Left renal pelvis (tissue), 4 donors: ENCODE data around the gene HOXA10. TPM values are rescaled to one million over a fixed set of nuclear protein-coding genes. Genes with fewer than 3 reads are reported as not detected.
A peak's percentile ranks its signal among the peaks of the same experiment; 100 is the strongest.

Experiments used
- DNase-seq, 4 donors: peaks; one replicate each; pipeline ENCODE4 v3.0.0-alpha.2; 2013; ENCODE audit warnings: low read depth in 4 of 4, low spot score in 3 of 4
- polyA plus RNA-seq, 4 donors: library from polyadenylated mRNA; unstranded; fragments of 120-200 nt; gene quantifications; one replicate each; pipeline ENCODE4 v1.2.1, GENCODE V29; 2013; ENCODE audit not compliant: insufficient read length in 4 of 4

Gene HOXA10
- polyA plus RNA-seq, 4 donors = 103 to 161 (median 136) TPM

GRCh38 chr7:27137640-27138315 lies 36.3 kb downstream of the HOXA10 start:
- no peak for DNase-seq

DNA sequence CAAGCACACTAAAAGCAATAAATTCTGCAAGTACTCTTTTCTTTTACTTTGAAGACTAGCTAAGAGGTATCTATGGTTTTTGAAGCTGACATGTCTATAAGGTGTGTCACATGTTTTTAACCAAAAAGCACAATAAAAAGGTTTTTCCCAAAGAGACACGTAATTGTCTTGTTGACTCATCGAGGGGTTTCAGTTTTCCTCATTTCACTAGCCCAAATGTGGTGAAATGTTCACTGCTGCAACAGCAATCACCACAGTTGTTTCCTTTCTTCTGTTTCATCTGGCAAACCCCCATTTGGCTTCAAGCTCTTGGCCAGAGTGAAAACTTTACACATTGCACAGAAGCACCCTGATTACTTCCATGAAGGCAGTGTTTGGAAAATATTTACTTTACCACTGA lies 39.7 kb downstream of the HOXA10 start:
- DNase-seq = no peak

DNA sequence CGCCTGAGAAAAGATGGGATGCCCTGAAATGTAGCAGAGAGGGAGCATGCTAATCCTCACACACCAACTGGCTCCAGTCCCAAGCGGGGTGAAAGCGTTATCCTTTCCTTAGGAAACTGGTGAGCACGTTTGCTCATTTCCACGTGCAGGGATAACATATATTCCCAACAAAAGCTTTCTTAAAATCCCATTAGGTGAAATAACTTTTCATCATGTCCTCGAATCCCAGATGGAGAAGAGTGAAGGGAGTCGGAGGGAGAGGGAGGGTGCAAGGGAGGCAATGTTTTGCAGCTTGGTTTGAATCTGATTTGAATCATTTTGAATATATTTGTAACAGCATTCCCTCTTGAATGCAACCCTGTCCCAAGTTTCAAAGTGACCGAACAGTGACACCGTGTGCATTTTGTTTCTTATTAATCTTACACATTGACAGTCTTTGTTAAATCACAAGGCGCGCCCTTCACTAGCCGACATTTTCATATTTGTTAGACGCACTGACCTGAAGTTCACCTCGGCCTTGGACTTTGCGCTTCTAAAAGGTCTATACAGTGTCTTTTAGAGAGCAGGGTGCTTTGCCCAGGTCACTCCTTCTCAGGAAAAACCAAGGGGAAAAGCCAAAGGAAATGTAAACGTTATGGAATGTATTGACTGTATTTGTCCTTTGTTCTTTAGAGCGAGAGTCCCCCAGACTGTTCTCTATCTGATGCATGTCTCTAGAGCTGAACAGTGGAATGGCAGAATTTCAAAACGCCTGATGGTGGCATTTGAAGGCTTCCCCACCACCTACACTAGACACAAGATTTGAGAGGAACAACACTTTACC lies 40.5 kb downstream of the HOXA10 start:
- no peak for DNase-seq

- no peak for DNase-seq
These were observed 41.1 kb downstream of the HOXA10 start for GRCh38 chr7:27132978-27133377.

GRCh38 chr7:27132214-27132613 lies 41.9 kb downstream of the HOXA10 start:
- DNase-seq = no peak

- no peak for DNase-seq
These were observed 42.7 kb downstream of the HOXA10 start for GRCh38 chr7:27131390-27131819.

DNA sequence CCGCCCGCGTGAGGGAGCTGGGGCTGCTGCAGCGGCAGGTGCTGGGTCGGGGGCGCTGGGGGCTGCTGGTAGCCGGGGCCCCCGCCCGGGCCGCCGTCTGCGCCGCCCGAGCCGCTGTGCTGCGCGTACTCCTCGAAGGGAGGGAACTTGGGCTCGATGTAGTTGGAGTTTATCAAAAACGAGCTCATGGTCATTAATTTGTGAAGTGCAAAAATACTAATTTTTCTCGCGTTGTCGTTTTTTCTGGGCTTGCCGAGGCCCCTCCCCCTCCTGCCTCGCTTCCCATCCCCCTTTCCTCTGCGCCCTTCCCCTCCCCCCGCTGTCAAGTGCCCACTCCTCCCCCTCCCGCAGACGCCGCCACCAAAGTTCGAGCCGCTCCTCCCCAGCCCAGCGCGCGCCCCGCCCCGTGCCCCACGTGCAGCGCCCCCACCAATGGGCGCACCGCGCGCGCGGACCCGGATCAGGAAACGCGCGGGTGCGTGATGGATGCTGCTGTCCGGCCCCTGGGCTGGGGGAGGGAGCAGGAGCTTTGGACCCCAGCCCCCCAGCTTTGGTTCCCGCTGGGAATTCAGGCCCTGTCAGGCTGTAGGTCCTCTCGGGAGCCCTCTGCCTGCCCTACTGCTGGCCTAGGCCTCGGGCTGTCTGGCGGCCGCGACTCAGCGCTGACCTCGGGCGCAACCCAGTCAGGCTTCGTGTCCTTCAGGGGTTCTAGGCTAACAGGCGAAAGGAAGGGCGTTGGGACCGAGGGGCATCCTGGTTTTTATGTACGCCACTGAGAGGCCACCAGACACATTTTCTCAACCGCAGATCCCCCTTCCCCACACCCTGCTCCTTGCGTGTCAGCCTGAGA lies 43.4 kb downstream of the HOXA10 start, which contains the start of gene HOXA4:
Gene HOXA4 (minus strand): TSS at position 218 of the 850 bp plus-strand sequence. CDS start 24 bp downstream, at position 194.
- peak in 2 of 4 donors; percentile 84 for DNase-seq

DNA sequence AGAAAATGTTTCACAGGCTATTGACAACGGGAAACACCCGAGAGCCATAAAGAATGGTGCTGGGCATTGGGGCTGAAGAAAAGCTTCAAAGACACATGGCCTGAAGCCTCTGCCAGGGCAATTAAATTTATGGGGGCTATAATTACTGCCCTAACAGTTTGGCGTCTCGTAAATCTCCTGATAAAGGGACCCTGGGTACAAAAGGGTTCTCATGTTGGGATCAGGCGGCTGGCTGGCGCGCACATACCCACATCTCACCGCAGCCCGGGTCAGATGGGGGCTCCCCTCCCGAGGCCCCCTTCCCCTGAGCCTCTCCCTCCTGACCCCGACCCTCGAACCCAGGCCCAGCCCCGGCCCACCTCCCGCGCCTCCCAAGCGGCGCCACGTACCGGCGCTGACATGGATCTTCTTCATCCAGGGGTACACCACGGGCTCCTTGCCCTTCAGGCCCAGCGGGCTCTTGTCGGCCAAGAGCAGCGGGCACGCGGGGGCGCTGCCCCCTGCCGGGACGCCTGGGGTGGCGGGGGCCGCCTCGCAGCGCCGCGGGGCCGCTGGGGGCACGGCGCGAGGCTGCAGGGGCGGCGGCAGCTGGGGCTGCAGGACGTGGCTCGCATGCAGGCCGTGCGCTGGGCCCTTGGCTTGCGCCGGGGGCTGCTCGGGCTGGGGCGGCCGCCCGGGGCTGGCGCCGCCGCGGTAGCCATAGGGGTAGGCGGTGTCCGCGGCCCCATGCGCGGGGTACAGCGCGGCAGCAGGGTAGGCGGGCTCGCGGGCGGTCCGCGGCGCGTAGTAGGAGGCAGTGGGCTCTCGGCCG lies 44.2 kb downstream of the HOXA10 start:
- no peak for DNase-seq

GRCh38 chr7:27128776-27129728 lies 45.1 kb downstream of the HOXA10 start:
- DNase-seq = no peak

DNA sequence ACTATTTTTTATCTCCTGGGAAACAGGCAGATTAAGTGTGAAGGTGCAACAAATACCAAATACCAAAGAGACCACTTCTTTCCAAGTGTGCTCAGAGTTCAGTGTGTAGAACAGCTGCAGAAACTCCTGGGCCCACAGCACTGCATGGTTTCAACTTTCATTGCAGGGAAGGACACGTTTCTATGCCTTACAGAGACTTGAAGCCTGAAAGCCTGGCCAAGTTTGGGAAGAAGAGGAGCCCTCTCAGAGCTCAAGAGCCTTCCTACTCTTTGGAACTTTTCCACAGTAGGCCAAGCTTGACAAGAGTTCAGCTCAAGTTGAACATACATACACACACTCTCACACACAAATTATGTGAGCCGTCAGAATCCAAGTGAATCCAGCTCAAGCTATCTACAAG lies 46.1 kb downstream of the HOXA10 start:
- DNase-seq = no peak

GRCh38 chr7:27126596-27127327 lies 47.4 kb downstream of the HOXA10 start:
- no peak for DNase-seq

GRCh38 chr7:27125986-27126394 lies 48.1 kb downstream of the HOXA10 start:
- DNase-seq = no peak

- DNase-seq = no peak
These were observed 49.0 kb downstream of the HOXA10 start for GRCh38 chr7:27124902-27125689.

GRCh38 chr7:27124096-27124901 lies 49.8 kb downstream of the HOXA10 start:
- DNase-seq = no peak

DNA sequence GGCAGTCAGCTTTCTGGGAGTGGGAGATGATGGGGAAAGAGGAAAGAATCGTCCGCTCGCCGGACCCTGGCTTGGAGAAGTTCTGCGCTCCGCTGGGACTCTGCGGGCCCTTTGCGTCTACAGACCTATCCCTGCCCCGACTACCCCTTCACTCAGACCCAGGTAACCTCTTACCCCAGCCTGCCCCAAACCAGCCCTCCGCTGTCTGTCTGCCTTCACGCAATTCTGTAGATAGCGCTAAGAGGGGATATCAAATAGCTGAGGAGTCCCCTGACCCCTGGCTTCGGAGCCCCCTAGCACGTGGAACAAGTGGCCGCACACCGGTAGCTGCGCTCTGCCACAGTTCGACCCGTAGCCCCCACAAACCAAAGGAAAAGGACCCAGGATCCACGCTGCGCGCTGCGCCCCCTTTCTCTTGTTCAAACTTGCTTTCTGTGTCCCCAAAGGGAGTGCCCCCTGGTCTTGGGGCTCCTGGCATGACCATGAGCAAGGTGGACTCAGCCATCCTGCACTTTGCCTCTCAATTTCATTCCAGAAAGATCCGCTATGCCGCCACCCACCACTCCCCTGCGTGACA lies 50.6 kb downstream of the HOXA10 start:
- no peak for DNase-seq

DNA sequence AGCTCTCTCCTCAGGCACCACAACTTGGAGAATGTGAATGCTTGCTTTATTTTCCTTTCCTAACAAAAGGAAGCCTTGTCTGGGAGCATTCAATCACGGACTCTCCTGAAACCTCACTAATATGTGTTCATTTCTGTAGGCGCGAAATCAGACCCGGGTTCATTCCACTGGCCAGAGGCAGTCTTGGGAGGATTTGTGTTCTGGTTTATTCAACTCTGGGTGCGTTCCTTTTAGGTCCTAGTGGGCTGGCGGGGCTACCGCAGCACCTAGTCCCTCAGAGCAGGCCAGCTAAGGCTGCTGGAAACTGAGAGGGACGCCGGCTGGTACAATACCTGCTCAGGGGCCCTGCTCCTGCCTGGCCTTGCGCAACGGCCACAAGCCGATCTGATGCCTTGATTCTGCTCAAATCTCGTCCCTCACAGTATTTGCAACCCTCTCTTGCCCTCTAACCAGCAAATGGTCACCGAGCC lies 51.1 kb downstream of the HOXA10 start:
- DNase-seq = no peak
